Esophagus muscularis mucosa (tissue), 4 donors: ENCODE results near the gene ST8SIA2. TPM values are rescaled to one million over a fixed set of nuclear protein-coding genes. Genes with fewer than 3 reads are reported as not detected.

Experiments
- DNase-seq: peaks from one replicate; pipeline ENCODE4 v3.0.0-alpha.2; 2017; ENCODE audit errors: extremely low spot score
- H3K27ac ChIP-seq, 4 donors: fragments of 200-600 bp; sonication (generic); replicated peaks in 1 of 4; 1 replicate in 3 of 4; 2 replicates in 1 of 4; pipeline ENCODE4 v1.5.1; 2016 to 2019; ENCODE audit warnings: mild to moderate bottlenecking in 1 of 4
- H3K27me3 ChIP-seq, 4 donors: fragments of 200-600 bp; sonication (generic); one replicate each; pipeline versions ENCODE4 v1.5.1 to v1.6.0; 2016 to 2019
- H3K36me3 ChIP-seq, 4 donors: fragments of 200-600 bp; sonication (generic); one replicate each; pipeline ENCODE4 v1.5.1; 2016 to 2019
- H3K4me1 ChIP-seq, 4 donors: fragments of 200-600 bp; sonication (generic); one replicate each; pipeline ENCODE4 v1.5.1; 2016 to 2019
- H3K4me3 ChIP-seq, 4 donors: fragments of 200-600 bp; sonication (generic); 1 replicate in 2 of 4; 2 replicates in 2 of 4; pipeline ENCODE4 v1.5.1; 2016 to 2019; ENCODE audit warnings: mild to moderate bottlenecking in 4 of 4, moderate library complexity in 1 of 4
- H3K9me3 ChIP-seq, 4 donors: fragments of 200-600 bp; sonication (generic); 1 replicate in 3 of 4; 2 replicates in 1 of 4; pipeline ENCODE4 v1.5.1; 2016 to 2019
- CTCF ChIP-seq, 3 experiments: fragments of 200-600 bp in 2 of 3; fragments of 450-650 bp in 1 of 3; sonication (generic) in 2 of 3; IDR thresholded peaks; one replicate each; pipeline ENCODE4 v1.5.1; 2017 to 2019; ENCODE audit warnings: antibody characterized with exemption in 3 of 3, mild to moderate bottlenecking in 2 of 3, moderate library complexity in 1 of 3
- EP300 ChIP-seq: sonication (generic); formaldehyde crosslinking; IDR thresholded peaks from one replicate; pipeline ENCODE4 v1.6.1; 2017; ENCODE audit warnings: antibody characterized with exemption
- POLR2A ChIP-seq: fragments of 450-650 bp; IDR thresholded peaks from one replicate; pipeline ENCODE4 v1.6.1; 2017; ENCODE audit warnings: antibody characterized with exemption, moderate library complexity, mild to moderate bottlenecking, low read depth
- POLR2AphosphoS5 ChIP-seq, 2 donors: sonication (generic); formaldehyde crosslinking; IDR thresholded peaks; one replicate each; pipeline ENCODE4 v1.6.1; 2017; ENCODE audit warnings: antibody characterized with exemption in 2 of 2
- WGBS: methylation state at CpG from one replicate; pipeline ENCODE4 v1.1.5; 2018; 5-methylcytosine and 5-hydroxymethylcytosine counted together
- intact Hi-C: fragments of 100-400 bp; cut with DNase I; formaldehyde crosslinking; loops from one replicate; pipeline ENCODE4 v1.15.1; 2023
- total RNA-seq, 4 donors: library from RNA; depleted of rRNA; stranded (reverse); fragments of >200 nt; gene quantifications; one replicate each; pipeline versions ENCODE4 v1.1.0 to v1.2.1, GENCODE V29; 2016

The ST8SIA2 gene
- total RNA-seq, 4 donors from 2014 or later = 0.13 to 0.57 (median 0.50) TPM; not detected in 1

DNA sequence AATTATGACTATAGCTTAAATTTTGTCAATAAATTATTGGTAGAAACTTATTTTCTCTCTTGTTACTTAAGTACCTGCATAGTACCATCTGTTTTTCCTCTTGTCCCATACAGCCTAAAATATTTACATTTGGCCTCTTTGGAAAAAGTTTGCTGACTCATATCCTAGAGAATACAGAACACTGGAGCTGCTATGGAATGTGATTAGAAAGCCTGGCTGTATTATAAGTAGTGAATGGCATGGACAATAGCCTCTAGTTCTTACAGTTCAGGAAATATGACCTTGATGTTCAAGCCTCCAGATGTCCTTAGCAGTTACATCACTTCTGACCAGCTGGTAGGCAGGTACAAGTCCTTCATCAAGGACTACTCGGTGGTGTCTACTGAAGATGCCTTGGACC, 28.3 kb downstream of the ST8SIA2 start:
- Histone ChIP-seq H3K4me1 (no peaks in the 10 kb centered on the region), H3K27ac (no peak overlapping the region), H3K36me3 (no peaks in the 10 kb centered on the region), H3K27me3 (no peaks in the 10 kb centered on the region), H3K4me3 (no peak overlapping the region), H3K9me3 (no peaks in the 10 kb centered on the region)
- TF ChIP-seq POLR2AphosphoS5 (IDR thresholded peaks at IDR 0.05) (no peak), EP300 (no peak)
- no peak for DNase-seq
- intact Hi-C loops = no loop called here
- 20% methylated on average over 1 of the region's 1 CpG for WGBS

DNA sequence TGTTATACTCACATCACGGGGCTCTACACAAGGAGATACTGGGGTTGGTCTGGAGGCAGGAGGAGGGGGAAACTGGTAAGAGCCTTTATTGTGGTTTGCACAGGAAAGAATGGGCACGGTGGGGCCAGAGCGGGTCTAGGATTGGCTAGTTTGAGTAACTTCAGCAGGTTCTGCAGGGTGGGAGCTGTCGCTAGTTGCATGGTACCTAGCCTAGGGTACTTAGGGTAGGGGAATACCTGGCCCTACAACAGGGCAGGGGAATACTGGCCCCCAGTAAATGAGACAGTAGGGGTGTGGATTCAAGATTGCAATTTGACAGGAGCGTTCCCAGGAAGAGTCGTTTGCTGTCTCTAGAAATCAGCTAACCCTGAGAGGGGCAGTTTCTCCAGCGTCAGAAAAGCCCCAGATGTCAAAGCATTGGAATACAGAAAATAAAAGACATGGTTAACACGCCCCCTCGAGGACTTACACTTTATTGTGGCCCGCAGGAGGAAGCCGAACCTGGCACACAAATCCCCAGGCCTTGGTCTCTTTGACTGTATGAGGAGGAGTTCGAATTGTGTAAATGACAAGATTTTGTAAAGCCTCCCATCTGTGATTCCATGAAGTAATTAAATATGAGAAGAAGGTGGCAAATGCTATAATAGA, 32.0 kb downstream of the ST8SIA2 start:
- Histone ChIP-seq H3K27me3 (no peaks in the 10 kb centered on the region), H3K4me3 (no peak overlapping the region)
- WGBS = 81% methylated on average over 12 of the region's 12 CpGs

GRCh38 chr15:92429378-92430068, 35.8 kb downstream of the ST8SIA2 start:
- Histone ChIP-seq H3K9me3 (no peaks in the 10 kb centered on the region), H3K36me3 (no peaks in the 10 kb centered on the region), H3K27me3 (no peaks in the 10 kb centered on the region), H3K4me1 (no peaks in the 10 kb centered on the region), H3K4me3 (no peak overlapping the region), H3K27ac (no peak overlapping the region)
- 54% methylated on average over 2 of the region's 2 CpGs for WGBS
- no peak for DNase-seq
- intact Hi-C loops = no loop called here
- TF ChIP-seq POLR2AphosphoS5 (IDR thresholded peaks at IDR 0.05) = no peak
- TF ChIP-seq POLR2A = no peak
- no peak for TF ChIP-seq CTCF (IDR thresholded peaks at IDR 0.05)
- no peak for TF ChIP-seq EP300

More for the DNA sequence above, 32.0 kb downstream of the ST8SIA2 start:
- Histone ChIP-seq H3K4me1 (no peaks in the 10 kb centered on the region), H3K27ac (no peak overlapping the region), H3K36me3 (no peaks in the 10 kb centered on the region), H3K9me3 (no peaks in the 10 kb centered on the region)
- no peak for TF ChIP-seq CTCF (IDR thresholded peaks at IDR 0.05)
- TF ChIP-seq POLR2AphosphoS5 (IDR thresholded peaks at IDR 0.05) = no peak
- TF ChIP-seq POLR2A = no peak
- TF ChIP-seq EP300 = no peak
- intact Hi-C loops = no loop called here
- no peak for DNase-seq

GRCh38 chr15:92430069-92430440, 36.4 kb downstream of the ST8SIA2 start:
- WGBS = 77% methylated on average over 1 of the region's 1 CpG
- Histone ChIP-seq H3K27ac (no peak overlapping the region), H3K9me3 (no peaks in the 10 kb centered on the region), H3K4me3 (no peak overlapping the region), H3K27me3 (peaks cover 0 to under 1% (median 0%) of the 10 kb centered on the region in 4 donors), H3K36me3 (no peaks in the 10 kb centered on the region), H3K4me1 (no peaks in the 10 kb centered on the region)
- no peak for TF ChIP-seq POLR2AphosphoS5 (IDR thresholded peaks at IDR 0.05)
- no peak for TF ChIP-seq POLR2A
- no peak for TF ChIP-seq EP300
- TF ChIP-seq CTCF (IDR thresholded peaks at IDR 0.05) = no peak
- intact Hi-C loops = no loop called here
- no peak for DNase-seq

GRCh38 chr15:92435145-92435544, 41.5 kb downstream of the ST8SIA2 start:
- H3K27ac ChIP-seq = no peak overlapping the region

More at GRCh38 chr15:92435145-92435544, 41.5 kb downstream of the ST8SIA2 start:
- Histone ChIP-seq H3K36me3 (no peaks in the 10 kb centered on the region), H3K4me1 (no peaks in the 10 kb centered on the region), H3K9me3 (no peaks in the 10 kb centered on the region), H3K4me3 (no peak overlapping the region), H3K27me3 (peaks cover 0 to 21% (median 0%) of the 10 kb centered on the region in 4 donors)
- 79% methylated on average over 3 of the region's 3 CpGs for WGBS
- intact Hi-C loops = no loop called here
- TF ChIP-seq POLR2AphosphoS5 (IDR thresholded peaks at IDR 0.05) (no peak), POLR2A (no peak), EP300 (no peak), CTCF (IDR thresholded peaks at IDR 0.05) (no peak)
- no peak for DNase-seq
